Forelimb muscle (tissue), 1 donor: ENCODE data around the gene CD40. TPM values are rescaled to one million over a fixed set of nuclear protein-coding genes. Genes with fewer than 3 reads are reported as not detected.

ENCODE experiments used
- DNase-seq: peaks from one replicate; pipeline ENCODE4 v3.0.0-alpha.2; 2013; ENCODE audit warnings: low read depth
- polyA plus RNA-seq: library from polyadenylated mRNA; unstranded; fragments of 120-200 nt; gene quantifications from one replicate; pipeline ENCODE4 v1.2.1, GENCODE V29; 2013; ENCODE audit not compliant: insufficient read length

CD40 gene
- polyA plus RNA-seq, 1 donor: 7.4 TPM

DNA sequence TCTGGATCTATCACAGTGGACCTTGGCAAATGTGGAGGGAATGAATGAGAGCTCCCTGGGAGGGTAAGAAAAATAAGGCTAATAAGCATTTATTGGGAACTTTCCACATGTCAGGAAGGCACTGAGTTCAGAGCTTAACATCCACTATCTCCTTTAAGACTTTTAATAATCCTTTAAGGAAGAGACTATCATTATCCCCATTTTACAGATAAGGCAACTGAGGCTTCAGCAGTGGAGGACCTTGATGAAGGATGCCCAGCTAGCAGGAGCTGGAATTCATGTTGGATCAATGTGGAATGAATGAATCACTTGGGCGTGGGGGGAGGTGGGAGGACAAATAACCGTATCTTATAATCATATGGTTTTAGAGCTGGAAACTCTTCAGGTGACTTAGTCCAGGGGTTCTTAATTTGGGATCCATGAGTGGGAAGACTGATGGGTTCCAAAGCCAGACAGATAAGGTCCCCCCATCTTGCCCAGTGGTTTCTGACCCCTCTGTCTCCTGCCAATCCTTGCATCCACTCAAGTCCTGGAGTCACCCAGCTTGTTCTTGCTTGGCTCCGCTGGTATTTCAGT, 54.9 kb downstream of the CD40 start:
- no peak for DNase-seq

DNA sequence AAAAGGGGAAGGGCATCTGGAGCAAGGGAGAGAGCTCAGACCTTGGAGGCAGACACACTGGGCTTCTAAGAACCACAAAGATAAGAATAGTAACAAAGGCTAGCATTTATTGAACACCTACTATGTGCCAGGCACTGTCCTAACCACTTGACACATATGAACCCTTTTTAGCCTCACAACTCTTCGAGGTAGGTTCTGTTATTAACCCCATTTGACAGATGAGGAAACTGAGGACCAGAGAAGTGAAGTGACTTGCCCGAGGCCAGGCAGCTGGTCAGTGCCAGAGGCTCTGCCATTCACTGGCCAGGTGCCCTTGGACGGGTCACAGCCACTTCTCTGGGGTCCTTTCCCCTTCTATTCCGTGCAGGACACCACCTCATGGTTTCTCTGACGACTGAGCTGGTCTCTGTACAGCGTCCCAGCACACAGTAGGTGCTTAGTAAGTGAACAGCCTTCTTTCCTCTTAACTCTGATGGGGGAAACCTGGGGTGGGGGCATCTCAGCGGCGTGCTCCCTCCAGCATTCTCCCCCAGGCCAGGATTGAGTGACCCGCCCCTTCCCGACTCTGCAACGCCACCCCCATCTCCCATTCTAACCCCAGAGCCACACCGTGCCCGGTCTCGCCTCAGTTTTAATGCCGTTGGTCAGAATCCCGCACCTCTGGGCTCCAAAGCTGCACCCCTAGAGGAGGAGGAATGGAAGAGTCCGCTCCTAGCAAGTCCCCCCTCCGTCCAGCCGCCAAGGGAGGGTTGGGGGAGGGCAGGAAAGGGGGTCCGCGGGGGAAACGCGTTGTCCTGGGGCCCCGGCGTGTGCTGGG, 55.7 kb downstream of the CD40 start:
- no peak for DNase-seq

DNA sequence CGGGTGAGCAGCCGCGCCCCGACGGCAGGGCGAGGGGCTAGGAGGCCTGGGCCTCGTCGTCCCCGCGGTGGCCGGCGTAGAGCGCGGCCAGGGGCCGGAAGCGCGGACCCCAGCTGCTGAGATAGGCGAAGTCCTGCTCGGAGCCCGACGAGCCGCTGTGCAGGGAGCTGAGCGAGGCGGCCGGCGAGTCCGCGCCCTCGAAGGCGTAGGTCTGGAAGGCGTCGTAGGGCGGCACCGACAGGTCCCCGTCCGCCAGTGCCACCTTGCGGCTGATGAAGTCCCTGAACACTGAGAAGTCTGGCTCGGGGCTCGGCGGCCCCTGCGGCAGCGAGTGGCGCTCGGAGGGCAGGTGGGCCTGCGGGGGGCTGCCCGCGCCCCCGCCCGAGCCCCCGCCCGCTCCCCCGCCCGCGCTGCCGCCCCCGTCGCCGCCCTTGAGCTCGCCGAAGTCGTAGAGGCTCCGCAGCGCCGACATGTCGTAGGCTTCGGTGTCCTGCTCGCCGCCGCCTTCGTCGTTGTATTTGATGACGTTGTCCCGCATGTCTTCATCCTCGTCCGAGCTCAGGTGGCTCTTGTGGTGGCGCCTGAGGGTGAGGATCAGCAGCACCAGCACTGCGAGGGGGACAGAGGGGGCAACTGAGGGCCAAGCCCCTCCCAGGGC, 56.5 kb downstream of the CD40 start:
- no peak for DNase-seq

DNA sequence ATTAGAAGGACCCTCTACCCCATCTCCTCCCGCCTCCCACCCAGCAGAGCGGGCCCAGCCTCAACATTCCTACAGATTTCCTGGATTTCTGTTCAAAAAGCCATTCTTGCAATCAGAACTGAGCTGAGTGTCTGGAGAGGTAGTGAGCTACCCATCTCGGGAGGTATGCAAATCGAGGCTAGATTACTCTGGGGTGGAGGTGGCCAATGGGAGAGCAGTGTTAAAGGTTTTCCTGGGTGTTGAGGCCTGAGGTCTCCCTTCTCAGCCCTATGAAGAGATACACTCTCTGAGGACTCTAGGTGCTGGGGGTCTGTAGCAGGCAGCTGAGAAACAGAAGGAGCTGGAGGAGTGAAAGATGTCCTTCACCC, 57.0 kb downstream of the CD40 start:
- DNase-seq: no peak

DNA sequence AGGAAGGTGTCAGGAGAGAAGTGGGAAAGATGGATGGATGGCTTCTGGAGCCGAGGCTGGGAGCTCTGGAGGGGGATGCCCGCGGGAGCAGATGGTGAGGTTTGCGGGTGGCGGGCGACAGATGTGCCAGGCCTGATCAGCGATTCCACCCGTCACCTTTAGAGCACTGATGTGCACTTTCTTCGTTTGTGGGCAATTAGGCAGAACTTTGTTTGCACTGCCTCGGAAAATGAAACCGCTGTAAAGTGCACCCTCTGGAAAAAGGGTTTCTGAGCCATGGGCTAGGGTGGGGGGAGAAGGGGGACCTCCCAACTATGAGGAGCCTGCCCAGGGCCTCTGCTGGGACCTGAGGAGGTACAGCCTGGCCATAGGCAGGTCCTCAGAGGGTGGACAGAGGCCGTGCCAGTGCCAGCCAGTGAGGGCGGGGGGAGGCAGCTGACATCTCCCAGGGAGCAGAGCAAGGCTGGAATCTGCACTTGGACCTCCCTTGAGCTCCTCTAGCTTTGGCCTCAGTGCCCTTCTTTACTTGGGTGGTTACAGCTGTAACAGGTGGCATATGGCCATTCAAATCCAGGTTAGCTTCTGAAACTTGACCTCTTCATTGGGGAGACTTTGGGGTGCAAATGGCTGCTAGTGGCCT, 58.7 kb downstream of the CD40 start:
- no peak for DNase-seq

DNA sequence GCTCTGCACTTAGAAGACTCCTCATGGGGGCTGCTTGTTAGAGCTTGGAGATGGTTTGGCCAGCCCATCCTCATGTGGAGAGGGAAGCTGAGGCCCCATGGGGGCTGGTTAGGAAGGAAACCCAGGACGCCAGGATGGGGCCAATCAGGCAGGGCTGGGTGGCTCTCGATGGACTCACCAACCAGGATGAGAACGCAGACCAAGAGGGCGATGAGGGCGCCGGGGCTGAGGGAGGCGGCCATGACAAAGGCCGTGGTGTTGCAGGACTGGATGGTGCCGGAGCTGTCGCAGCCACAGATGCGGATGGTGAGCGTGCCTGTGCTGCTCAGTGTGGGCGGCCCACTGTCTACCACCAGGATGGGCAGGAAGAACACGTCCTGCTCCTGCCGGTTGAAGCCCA, 59.7 kb downstream of the CD40 start:
- no peak for DNase-seq

DNA sequence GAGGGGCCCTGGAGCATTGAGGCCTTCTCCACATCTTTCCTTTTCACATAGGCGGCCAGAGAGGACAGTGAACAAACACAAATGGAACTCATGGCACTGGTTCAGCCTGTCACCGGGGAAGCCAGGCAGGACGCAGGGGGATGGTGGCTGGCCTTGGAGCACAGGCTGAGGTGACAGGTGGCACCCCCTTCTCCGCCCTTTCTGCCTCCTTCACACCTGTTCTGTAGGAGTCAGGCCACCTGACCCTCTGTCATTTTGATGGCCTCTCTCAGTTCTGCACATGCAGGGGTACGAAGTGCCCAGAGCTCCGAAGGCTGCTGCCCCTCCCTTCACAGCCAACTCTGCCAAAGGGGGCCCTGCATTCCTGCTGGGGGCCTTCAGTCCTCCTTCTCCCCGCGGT, 60.8 kb downstream of the CD40 start:
- no peak for DNase-seq

Other genes with a start within 250 kb of the CD40 start
- gene ZSWIM1, start 237.1 kb upstream of the CD40 start, polyA plus RNA-seq: 11.5 TPM
- gene SPATA25, start 230.7 kb upstream of the CD40 start, polyA plus RNA-seq: 10.3 TPM
- gene NEURL2, start 227.1 kb upstream of the CD40 start, polyA plus RNA-seq: 20.1 TPM
- 63.9 TPM for gene CTSA, start 227.0 kb upstream of the CD40 start, polyA plus RNA-seq
- 15.3 TPM for gene PLTP, start 206.2 kb upstream of the CD40 start, polyA plus RNA-seq
- gene PCIF1, start 183.6 kb upstream of the CD40 start, polyA plus RNA-seq: 22.3 TPM
- 11.4 TPM for gene ZNF335, start 146.1 kb upstream of the CD40 start, polyA plus RNA-seq
- 0.44 TPM for gene MMP9, start 109.4 kb upstream of the CD40 start, polyA plus RNA-seq
- 0.52 TPM for gene SLC12A5, start 89.1 kb upstream of the CD40 start, polyA plus RNA-seq
- gene NCOA5, start 28.4 kb upstream of the CD40 start, polyA plus RNA-seq: 29.0 TPM
- gene CDH22, start 190.2 kb downstream of the CD40 start, polyA plus RNA-seq: 0.18 TPM